Left renal cortex interstitium (tissue), 4 donors: Measurements from ENCODE around the gene XXYLT1. TPM values are rescaled to one million over a fixed set of nuclear protein-coding genes. Genes with fewer than 3 reads are reported as not detected.
A peak's percentile ranks its signal among the peaks of the same experiment; 100 is the strongest.
"Not testable (repeated sequence)": the region's sequence is repeated elsewhere in the genome, so short reads cannot be mapped to it uniquely, and the experiment has no call there.

Source experiments
- DNase-seq, 4 donors: peaks; one replicate each; pipeline ENCODE4 v3.0.0-alpha.2; 2013; ENCODE audit warnings: low read depth in 4 of 4, low spot score in 2 of 4, missing footprints in 1 of 4
- polyA plus RNA-seq, 4 donors: library from polyadenylated mRNA; unstranded; fragments of 120-200 nt; gene quantifications; one replicate each; pipeline ENCODE4 v1.2.1, GENCODE V29; 2013; ENCODE audit not compliant: insufficient read length in 4 of 4

XXYLT1 gene
- polyA plus RNA-seq, 4 donors, result 25.6 to 36.9 (median 30.8) TPM

DNA sequence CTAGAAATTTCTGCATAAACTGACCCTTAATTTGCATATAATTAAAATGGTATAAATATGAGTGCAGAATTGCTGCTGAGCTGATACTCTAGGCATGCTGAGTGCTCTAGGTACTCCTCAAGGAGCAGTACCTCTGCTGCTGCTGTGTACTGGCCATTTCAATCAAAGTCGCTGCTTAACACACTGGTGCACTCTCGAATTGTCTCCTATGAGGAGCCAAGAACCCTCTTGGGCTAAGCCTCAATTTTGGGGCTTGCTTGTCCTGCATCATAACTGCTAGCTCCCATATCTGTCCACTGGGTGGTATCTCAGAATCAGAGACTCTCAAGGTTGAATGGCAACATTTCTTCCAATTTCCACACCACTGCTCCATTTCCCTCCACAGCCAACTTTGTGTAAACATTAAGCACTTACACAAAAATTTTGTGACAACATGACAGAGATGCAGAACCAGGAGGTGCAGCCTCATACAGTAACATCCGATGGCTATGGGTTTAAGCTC, 82.5 kb downstream of the XXYLT1 start:
- no peak for DNase-seq

DNA sequence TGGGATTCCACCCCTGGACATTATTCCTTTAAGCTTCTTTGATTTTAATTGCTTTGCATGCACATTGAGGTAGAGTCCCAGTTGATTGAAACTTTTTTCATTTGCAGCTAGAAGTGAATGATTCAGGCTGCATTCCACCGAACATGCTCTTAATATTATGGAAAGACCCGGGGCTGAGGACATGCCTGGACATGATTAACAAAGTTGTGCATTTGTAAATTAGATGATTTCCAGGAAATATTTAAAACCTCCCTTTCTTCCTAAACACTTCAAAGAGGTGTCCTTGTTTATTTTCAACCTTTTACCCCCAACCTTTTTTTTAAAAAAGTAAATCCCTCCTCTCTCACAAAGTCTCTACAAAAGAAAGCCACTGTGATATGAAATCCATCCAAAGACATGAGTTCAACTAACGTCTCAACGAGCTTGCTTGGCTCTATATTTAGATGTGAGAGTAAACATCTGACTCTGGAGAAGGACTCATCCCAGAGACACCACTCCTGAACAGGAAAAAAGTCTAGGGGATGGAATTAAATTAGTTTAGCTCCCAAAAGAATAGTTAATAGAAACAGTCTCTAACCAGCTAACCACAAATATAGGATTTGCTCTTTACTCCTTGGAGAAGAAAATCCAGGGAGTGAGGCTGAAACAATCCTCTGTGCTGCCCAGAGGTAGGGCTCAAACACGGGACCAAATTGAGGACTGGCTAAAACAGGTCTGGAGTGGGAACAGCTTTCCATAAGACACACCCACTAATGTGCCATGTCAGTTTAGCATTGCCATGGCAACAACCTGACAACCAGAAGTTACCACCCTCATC, 83.1 kb downstream of the XXYLT1 start:
- DNase-seq, result no peak

GRCh38 chr3:195186710-195187047, 84.3 kb downstream of the XXYLT1 start:
- not testable (repeated sequence) for DNase-seq

- DNase-seq, result no peak
These were observed 84.8 kb downstream of the XXYLT1 start for GRCh38 chr3:195186041-195186709.

- no peak for DNase-seq
These were observed 85.4 kb downstream of the XXYLT1 start for GRCh38 chr3:195185583-195185982.

- no peak for DNase-seq
These were observed 86.1 kb downstream of the XXYLT1 start for GRCh38 chr3:195184716-195185421.

DNA sequence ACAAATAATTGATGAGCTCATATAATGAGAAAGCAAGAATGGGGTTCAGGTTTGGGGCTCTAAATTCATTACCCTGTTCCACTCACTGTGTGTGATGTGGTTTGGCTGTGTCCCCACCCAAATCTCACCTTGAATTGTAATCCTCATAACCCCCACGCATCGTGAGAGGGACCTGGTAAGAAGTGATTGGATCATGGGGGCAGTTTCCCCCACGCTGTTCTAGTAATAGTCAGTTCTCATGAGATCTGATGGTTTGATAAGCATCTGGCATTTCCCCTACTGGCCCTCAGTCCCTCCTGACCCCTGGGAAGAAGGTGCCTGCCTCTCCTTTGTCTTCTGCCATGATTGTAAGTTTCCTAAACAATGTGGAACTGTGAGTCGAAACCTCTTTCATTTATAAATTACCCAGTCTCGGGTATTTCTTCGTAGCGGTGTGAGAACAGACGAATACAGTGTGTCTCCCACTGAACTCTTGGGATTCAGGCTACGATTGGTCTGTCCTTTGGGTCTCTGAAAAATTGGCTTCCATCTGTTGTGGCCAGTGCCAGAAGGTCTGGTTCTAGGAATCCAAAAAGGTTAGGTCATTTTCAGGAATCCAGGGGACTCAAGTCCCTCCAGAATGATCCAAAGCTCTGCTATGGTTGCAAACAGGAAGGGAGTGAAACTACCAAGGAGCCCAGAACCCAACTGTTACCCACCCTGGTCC, 87.7 kb downstream of the XXYLT1 start:
- DNase-seq, result no peak

GRCh38 chr3:195182470-195182795, 88.5 kb downstream of the XXYLT1 start:
- DNase-seq, result peak in 2 of 4 donors; percentile 60 to 71

DNA sequence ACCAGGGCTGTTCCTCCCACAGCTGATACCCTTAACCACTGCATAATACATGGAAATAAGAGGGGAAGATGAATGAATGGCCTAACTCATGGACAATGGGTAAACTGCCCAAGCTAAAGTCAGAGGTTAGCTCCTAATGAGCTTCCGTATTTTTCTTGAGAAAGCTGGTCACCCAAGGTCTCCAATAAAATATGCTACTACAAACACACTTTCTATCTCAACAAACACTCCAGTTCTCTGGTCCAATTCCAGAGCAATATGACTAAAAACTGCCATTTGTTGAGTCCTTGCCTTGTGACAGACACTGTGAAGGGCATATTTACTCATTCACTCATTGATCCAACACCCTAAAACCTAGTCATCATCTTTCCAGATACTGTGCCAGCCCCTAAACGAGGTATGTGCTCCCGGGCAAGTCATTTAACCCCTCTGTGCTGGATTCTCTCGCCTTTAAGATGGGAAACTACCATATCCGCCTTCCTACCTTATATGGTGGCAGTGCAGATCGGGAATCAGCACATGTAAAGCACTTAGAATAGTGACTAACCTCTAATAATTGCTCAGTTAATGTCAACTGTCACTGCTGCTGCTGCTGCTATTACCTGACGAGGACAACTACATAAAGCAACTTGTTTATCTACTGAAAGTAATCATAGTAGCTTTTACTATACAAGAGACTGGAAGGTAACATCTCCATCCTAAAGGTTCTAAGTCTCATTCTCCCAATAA, 89.1 kb downstream of the XXYLT1 start:
- no peak for DNase-seq

DNA sequence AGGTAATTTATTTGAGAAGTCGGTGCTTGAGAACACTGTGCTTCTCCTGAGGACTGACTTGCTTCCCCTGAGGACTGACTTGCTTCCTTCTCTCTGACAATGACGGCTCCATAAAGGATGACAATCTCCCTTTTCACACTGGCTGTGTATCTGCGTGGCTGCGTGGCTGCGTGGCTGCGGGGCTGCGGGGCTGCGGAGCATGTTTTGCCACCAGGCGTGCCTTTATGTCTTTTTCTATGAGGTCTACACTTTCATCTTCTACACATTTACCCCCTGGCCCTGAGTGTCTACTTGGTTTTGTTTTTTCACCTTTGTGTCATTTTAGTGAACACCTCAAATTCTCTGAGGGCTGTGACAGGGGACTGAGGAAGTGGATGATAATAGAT, 89.9 kb downstream of the XXYLT1 start:
- DNase-seq, result no peak

DNA sequence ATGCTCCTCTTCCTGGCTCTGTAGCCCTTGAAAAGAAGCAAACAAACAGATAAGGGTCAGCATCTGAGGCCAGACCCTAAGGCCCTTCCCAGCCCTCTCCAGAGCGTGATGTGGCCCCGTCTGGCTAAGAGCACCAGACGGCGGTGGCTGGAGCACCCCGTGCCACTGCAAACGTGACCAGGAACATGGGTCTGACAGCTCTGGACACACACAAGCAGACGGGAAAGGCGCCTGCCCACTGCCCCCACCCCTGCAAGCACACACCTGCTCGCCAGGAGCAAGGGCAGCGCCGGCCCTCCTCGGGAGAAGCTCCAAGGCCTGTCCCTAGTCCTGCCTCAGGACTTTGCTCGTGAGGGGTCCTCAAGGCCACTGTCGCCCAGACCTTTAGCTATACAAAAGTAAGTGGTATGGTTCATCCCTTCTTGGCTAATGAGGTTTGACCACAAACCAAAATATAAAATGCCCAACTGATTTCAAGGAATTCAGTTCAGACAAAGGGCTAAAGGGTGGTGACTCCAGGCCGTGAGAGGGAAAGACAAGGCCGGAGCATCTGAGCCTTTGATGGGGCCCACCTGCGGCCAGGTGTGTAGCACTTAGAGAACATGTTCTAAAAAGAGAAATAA, 90.4 kb downstream of the XXYLT1 start:
- DNase-seq, result no peak

DNA sequence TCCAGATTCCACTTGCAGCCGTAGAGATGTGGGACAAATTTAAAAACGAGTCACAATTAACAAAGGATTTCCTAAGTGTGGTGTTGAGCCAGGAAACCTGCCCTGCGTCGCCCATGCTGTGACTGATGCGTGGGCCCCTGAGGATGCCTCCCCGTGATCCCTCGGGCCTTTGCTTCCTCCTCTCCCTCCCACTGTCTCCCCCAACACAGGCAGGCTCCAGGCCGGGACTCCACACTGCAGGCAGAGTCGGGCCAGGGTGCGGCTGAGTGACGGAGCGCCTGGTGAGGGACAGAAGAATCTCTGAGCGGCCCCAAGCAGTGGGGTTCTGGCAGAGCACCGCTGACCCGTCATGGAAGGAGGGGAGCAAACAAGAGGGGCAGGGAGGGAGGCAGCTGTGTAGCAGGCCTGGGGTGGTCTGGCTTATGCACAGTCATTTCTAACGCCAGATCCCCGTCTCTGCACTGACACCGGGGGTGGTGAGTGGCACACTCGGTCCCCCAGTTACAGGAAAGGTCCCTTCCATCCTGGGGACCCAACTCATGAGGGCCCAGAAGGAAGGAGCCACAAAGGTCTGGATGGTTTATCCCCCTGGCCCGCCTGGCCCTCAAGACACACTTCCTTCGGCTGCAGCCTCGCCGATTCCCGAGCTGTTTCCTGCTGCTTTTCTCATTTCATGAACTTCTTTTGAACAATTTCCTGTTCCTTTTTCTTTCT, 91.0 kb downstream of the XXYLT1 start:
- DNase-seq, result no peak

DNA sequence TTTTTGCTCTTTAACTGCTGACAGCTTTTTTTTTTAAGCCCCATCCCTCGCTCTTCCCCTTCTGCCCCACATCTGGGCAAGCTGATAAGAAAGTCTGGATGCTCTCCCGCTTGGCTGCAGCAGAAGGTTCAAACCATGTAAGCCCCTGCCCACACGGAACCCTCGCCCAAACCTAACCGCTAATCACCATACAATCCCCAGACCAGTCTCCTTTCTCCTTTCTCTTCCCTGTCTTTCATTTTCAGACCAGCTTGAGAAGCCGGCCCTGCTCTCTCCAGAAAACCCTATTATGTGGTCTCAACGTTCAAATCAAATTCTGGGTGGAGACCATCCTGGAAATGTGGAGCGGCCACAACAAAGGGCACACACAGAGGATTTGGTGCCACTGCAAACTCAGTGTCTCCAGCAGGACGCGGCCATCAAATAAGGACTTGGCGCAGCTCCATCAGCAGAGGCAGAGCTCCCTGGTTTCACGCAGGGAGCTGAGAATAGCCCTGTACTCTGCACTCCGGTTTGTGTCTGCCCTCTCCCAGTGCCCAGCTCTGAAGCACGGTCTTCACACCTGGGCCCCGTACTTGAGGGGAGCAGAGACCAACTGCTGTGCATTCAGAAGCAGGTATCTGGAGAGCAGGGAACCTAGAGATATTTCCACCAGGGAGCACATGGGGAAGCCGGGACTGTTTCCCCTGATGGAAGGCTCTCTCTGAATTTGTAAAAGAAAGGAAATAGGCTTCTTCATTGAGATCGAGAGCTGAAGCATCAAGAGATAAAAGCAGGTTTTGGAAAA, 92.6 kb downstream of the XXYLT1 start:
- DNase-seq, result no peak

DNA sequence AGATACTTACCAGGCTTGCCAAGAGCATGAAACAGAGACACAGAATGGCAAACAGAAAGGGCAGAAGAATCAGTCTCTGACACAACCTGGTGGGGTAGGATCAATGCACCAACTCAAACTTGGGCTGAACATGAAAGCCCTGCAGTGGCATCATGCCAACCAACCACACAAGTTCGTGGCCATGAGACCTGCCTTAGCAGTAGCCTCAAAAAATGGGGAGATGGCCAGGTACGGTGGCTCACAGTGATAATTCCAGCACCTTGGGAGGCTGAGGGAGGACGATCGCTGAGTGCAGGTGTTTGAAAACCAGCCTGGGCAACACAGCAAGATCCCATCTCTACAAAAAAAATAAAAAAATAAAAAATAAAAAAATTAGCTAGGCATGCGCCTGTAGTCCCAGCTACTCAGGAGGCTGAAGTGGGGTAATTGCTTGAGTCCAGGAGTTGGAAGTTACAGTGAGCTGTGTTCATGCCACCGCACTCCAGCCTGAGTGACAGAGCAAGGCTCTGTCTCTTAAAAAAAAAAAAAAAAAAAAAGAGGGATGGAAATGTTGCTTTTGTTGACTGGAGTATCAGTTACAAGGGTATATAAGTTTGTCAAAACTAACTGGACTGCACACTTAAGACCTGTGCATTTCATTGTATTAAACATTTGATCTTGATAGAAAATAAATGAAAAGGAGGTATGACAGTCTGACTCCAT, 93.4 kb downstream of the XXYLT1 start:
- DNase-seq, result no peak

DNA sequence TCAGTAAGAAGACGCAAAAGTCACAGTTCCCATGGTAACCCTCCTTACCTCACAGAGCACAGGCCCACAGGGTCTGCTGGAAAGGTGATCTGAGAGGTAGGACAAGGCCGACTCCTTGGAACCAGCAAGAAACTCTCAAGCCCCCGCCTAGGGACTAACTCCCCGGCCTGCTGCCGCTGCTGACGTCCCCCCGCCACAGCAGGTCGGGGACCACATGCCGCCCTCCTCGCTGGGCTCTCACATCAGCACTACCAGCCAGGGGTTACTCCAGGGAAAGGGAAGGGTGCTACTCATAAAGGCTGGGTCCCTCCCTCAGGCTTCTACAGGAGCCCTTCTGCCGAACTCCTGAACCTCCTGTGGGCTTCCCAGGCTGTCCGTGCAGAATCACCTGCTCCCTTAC, 94.2 kb downstream of the XXYLT1 start:
- DNase-seq, result no peak

DNA sequence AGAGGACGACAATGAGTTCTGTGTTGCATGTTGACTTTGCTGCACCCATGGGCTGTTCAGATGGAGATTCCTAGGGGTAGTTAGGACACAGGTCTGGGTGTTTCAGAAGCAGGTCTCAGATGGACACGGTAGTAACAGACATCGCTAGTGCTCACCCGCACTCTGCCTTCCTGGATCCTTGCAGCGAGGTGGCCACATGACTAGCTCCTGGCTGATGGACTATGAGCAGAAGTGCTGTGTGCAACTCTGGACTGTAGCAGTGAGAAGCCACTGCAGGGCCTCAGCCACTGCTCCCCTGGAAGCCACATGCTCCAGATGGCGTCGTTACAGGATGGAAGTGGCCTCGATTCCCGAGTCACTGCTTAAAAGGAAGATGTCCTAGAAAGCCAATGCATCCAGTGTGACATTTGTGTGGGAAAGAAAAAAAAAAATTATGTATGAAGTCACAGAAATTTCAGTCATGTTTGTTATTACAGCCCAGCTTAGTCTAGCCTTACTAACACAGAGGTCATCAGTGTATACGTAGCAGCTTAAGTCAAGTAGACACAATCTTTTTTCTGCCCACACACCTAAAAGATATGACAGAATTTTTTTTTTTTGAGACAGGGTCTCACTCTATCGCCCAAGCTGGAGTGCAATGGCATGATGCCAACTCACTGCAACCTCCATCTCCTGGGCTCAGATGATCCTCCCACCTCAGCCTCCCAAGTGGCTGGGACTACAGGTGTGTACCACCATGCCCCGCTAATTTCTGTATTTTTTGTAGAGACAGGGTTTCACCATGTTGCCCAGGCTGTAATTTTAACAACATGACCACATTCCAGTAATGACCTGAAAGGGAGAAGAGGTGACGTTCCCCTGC, 95.3 kb downstream of the XXYLT1 start:
- no peak for DNase-seq

- no peak for DNase-seq
These were observed 95.9 kb downstream of the XXYLT1 start for GRCh38 chr3:195175076-195175475.
